GM10248 (cell line): ENCODE measurements around the gene EML5.

Experiments used
- CTCF ChIA-PET: fragments of 300-600 bp; sonication (Branson Sonifier 250); formaldehyde crosslinking; extraction: SDS; loops from one replicate; lab custom pipeline; 2021; ENCODE audit warnings: antibody characterized with exemption; lab: Yijun Ruan, JAX
- POLR2A ChIA-PET: fragments of 350-650 bp; sonication (Branson Sonifier 250); formaldehyde crosslinking; extraction: SDS; loops from one replicate; lab custom pipeline; 2020; ENCODE audit warnings: antibody characterized with exemption; lab: Yijun Ruan, JAX
- DNase-seq: peaks from one replicate; pipeline ENCODE4 v3.0.0; 2012; ENCODE audit errors: extremely low spot score
- TF ChIP-seq, protein P1 (sequence below): IDR thresholded peaks from 2 replicates; pipeline ENCODE4 v1.5.1; 2012; ENCODE audit warnings: mild to moderate bottlenecking, low read depth; ENCODE audit errors: extremely low read depth, missing control alignments, control extremely low read depth

Gene EML5

DNA sequence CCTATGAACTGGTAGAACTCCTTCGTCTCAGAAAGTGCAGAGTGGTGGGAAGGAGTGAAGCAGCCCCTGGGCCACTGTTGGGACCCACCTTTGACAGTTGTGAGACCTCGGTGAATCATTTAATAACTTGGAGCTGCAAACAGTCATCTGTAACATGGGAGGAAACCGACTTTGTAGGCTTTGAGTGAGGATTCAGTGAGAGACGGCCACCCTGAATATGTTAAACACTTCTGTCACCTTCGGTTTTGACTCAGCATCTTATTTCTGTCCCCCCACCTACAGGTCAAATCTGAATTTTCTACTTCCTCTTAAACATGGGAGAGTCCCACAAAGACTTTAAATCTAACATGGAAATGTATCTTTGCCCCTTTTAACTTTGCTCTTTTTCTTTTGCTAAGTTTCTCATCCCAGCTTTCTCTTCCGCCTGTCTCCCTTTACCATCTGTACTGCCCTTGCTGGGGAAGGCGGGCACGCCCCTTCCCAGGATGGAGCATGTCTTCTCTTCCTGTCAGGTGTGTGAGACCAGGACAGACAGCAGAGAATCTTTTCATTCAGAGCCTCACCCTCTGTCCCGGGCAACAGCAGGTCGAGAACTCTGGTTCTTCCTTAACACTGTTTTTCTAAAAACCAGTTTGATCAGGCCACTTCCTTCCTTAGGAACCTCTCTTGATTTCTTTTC, 192.9 kb downstream of the EML5 start:
- ChIA-PET CTCF (interaction anchor here (1.0 to 1.2 kb wide), 2 partner anchors 13 to 18 kb away, joined by 3 to 4 read pairs; no protein-coding TSS in a partner anchor), POLR2A (no interaction called here)
- DNase-seq = peak; percentile 73
- TF ChIP-seq, protein P1, sequence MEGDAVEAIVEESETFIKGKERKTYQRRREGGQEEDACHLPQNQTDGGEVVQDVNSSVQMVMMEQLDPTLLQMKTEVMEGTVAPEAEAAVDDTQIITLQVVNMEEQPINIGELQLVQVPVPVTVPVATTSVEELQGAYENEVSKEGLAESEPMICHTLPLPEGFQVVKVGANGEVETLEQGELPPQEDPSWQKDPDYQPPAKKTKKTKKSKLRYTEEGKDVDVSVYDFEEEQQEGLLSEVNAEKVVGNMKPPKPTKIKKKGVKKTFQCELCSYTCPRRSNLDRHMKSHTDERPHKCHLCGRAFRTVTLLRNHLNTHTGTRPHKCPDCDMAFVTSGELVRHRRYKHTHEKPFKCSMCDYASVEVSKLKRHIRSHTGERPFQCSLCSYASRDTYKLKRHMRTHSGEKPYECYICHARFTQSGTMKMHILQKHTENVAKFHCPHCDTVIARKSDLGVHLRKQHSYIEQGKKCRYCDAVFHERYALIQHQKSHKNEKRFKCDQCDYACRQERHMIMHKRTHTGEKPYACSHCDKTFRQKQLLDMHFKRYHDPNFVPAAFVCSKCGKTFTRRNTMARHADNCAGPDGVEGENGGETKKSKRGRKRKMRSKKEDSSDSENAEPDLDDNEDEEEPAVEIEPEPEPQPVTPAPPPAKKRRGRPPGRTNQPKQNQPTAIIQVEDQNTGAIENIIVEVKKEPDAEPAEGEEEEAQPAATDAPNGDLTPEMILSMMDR = no peak

DNA sequence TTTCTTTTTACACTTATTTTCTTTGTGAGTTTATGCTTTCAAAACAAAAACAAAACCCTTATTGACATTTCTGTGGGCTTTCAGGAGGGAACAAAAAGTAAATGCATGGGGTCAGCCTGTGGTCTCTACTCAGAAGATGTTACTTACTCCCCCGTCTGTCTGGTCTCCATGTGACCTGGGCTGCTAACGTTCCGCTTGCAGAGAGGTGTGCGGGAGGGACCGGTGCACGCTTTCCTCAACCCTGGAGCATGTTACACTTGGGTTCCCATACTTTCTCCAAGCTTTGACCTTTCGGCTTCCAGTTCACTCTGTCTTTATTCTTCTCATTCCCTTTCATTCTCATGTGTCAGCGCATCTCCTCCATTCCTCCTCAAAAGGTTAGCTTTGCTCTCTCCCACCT, 193.4 kb downstream of the EML5 start:
- DNase-seq = peak; percentile 39
- CTCF ChIA-PET = interaction anchor here (1.0 to 1.5 kb wide), 3 partner anchors 14 to 19 kb away, joined by 3 to 4 read pairs (median 3); no protein-coding TSS in a partner anchor
- TF ChIP-seq, protein P1 = no peak
- POLR2A ChIA-PET = no interaction called here

DNA sequence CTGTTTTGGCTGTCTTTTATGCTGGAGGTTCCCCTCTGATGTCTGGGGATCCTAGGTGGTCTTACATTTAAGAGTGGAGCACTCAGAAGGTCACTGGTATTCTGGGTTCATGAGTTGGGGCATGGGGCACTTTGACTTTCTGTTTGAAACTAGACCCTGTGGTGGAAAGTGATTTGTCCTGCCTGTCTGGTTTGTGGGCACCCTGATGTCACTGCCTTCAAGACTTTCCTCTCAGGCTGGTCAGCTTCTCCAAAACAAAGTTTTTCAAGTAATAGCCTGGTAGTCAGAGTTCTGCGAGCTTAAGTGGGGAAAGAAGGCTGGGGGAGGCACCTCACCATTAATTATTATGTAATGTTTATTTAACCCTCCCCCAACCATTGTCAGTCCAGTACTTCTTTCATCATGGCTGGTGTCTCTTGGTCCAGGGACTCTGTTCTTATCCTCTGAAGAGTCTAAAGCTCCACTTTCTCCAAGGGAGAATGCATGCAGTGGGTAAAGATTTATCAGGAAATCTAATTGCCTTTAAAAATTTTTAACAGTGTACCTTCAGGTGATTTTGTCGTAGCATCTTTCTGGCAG, 194.6 kb downstream of the EML5 start:
- TF ChIP-seq, protein P1 = no peak
- ChIA-PET CTCF (interaction anchor here (1.1 to 1.5 kb wide), 4 partner anchors 13 to 69 kb away, joined by 3 to 4 read pairs (median 4); no protein-coding TSS in a partner anchor), POLR2A (no interaction called here)
- no peak for DNase-seq

DNA sequence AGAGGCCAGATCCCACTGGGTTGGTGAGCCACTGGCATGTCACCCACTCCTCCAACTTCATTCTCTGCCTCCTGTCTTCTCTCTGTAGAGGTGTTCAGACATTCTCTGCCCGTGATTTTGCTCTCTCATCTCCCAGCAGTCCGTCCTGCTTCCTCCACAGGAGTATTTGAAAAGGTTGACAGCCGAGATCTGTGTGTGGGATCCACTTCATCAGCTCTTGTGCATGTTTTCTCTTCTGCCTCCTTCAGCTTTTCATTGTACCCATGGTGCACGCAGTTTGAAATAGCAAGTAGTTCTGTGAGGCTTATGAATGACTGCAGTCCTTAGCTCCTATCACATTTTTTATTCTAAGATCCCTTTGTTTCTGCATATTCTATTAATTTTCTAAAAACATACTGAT, 195.2 kb downstream of the EML5 start:
- ChIA-PET CTCF (interaction anchor here (1.1 to 1.3 kb wide), 3 partner anchors 13 to 70 kb away, joined by 3 to 4 read pairs (median 4); no protein-coding TSS in a partner anchor), POLR2A (no interaction called here)
- DNase-seq = no peak
- TF ChIP-seq, protein P1 = no peak

DNA sequence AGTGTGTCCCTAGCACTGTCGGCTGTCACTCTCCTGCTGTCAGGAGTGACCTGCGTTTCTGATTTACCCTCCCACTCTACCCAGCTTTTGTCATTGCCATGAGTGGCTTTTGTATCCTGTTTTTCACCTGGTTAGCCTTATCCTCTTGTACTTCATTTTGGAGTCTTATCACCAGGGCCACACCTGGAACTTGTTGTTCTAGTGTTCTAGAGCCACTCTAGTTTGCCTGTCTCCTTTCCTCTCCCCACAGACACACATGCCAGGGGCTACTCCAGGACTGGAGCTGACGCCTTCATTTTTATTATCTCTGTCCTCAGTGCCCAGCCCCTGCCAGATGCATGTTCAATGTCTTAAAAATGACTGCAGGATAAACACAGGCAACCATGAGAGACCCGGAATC, 195.7 kb downstream of the EML5 start:
- no peak for DNase-seq
- CTCF ChIA-PET = interaction anchor here (1.1 to 3.3 kb wide), 5 partner anchors 12 to 70 kb away, joined by 3 to 13 read pairs (median 4); no protein-coding TSS in a partner anchor
- POLR2A ChIA-PET = no interaction called here
- TF ChIP-seq, protein P1 = no peak

DNA sequence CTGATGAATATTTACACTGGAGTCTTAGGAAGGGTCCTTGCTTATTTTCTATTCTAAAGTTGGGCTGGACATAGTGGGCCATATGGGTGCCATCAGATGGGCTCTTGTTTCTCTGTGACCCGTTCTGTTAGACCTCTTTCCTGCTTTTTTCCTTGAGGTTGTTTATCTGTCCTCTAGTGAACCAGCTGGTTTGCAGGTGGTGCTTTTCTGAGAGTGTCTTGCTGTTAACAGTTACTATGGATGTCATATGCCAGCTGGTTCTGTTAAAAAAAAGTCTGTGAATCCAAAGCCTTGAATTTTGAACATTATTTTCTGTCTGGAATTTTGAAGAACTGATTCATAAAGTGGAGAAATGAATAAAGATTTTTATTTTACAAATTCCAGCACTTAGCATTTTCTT, 200.7 kb downstream of the EML5 start:
- TF ChIP-seq, protein P1 = no peak
- ChIA-PET POLR2A (no interaction called here), CTCF (interaction anchor here (1.0 kb wide), 1 partner anchor 24 kb away, joined by 3 read pairs; no protein-coding TSS in a partner anchor)
- no peak for DNase-seq
